M059J (cell line): ENCODE measurements around the gene DENND11. TPM values are rescaled to one million over a fixed set of nuclear protein-coding genes. Genes with fewer than 3 reads are reported as not detected.
"Not testable (repeated sequence)": the region's sequence is repeated elsewhere in the genome, so short reads cannot be mapped to it uniquely, and the experiment has no call there.

ENCODE experiments used
- DNase-seq: peaks from one replicate; pipeline ENCODE4 v3.0.0-alpha.2; 2012; ENCODE audit warnings: low read depth
- total RNA-seq: library from RNA; depleted of rRNA; stranded (reverse); fragments of >200 nt; shearing (Covaris generic); gene quantifications from 2 replicates; pipeline ENCODE4 v1.2.3, GENCODE V29; 2014

Gene DENND11
- total RNA-seq, 1 experiment from 2014 or later, result 10.7 TPM

GRCh38 chr7:141706239-141707064 lies 4.5 kb upstream of the DENND11 start:
- no peak for DNase-seq

- DNase-seq, result peak; percentile 5
These were observed 2.8 kb upstream of the DENND11 start for GRCh38 chr7:141704741-141705140.

GRCh38 chr7:141704112-141704511 lies 2.1 kb upstream of the DENND11 start:
- no peak for DNase-seq

GRCh38 chr7:141702892-141703291 lies 926 bp upstream of the DENND11 start:
- no peak for DNase-seq

- peak; percentile 59 for DNase-seq
These were observed 398 bp downstream of the DENND11 start for GRCh38 chr7:141701489-141702046.

GRCh38 chr7:141700848-141701371 lies 1.1 kb downstream of the DENND11 start:
- peak; percentile 10 for DNase-seq

- DNase-seq, result no peak
These were observed 1.6 kb downstream of the DENND11 start for GRCh38 chr7:141700296-141700847.

- DNase-seq, result no peak
These were observed 2.1 kb downstream of the DENND11 start for GRCh38 chr7:141699860-141700259.

- DNase-seq, result no peak
These were observed 3.5 kb downstream of the DENND11 start for GRCh38 chr7:141698247-141699015.

GRCh38 chr7:141697211-141697871 lies 4.6 kb downstream of the DENND11 start:
- peak; percentile 92 for DNase-seq

- no peak for DNase-seq
These were observed 5.6 kb downstream of the DENND11 start for GRCh38 chr7:141696348-141696747.

- DNase-seq, result no peak
These were observed 6.1 kb downstream of the DENND11 start for GRCh38 chr7:141695803-141696289.

- no peak for DNase-seq
These were observed 8.9 kb downstream of the DENND11 start for GRCh38 chr7:141693082-141693481.

- no peak for DNase-seq
These were observed 10.0 kb downstream of the DENND11 start for GRCh38 chr7:141691961-141692360.

GRCh38 chr7:141691540-141691939 lies 10.4 kb downstream of the DENND11 start:
- no peak for DNase-seq

- DNase-seq, result not testable (repeated sequence)
These were observed 12.7 kb downstream of the DENND11 start for GRCh38 chr7:141689072-141689825.

- DNase-seq, result no peak
These were observed 13.9 kb downstream of the DENND11 start for GRCh38 chr7:141688043-141688442.

GRCh38 chr7:141686670-141687069 lies 15.3 kb downstream of the DENND11 start:
- DNase-seq, result no peak

GRCh38 chr7:141686074-141686473 lies 15.9 kb downstream of the DENND11 start:
- DNase-seq, result no peak

GRCh38 chr7:141685285-141686023 lies 16.5 kb downstream of the DENND11 start:
- DNase-seq, result no peak
